Trophoblast cell (in vitro differentiated cells and primary cell): ENCODE data around the gene SLC24A4.
A peak's percentile ranks its signal among the peaks of the same experiment; 100 is the strongest.

Experiments used
- DNase-seq, 2 donors: peaks; one replicate each; pipeline ENCODE4 v3.0.0-alpha.2; 2016
- H2AFZ ChIP-seq: 2 replicates; pipeline ENCODE4 v1.6.1; 2013; ENCODE audit warnings: low read length, moderate library complexity, mild to moderate bottlenecking; ENCODE audit not compliant: insufficient read depth, poor library complexity
- H2AK5ac ChIP-seq: 2 replicates; pipeline ENCODE4 v1.6.1; 2013; ENCODE audit warnings: mild to moderate bottlenecking, low read length
- H2BK120ac ChIP-seq: 2 replicates; pipeline ENCODE4 v1.6.1; 2013; ENCODE audit warnings: low read length, mild to moderate bottlenecking, moderate library complexity; ENCODE audit not compliant: insufficient read depth, poor library complexity
- H2BK12ac ChIP-seq: 2 replicates; pipeline ENCODE4 v1.6.1; 2013; ENCODE audit warnings: mild to moderate bottlenecking, low read length, moderate library complexity
- H2BK5ac ChIP-seq: 2 replicates; pipeline ENCODE4 v1.6.1; 2013; ENCODE audit warnings: low read length, low read depth, moderate library complexity, mild to moderate bottlenecking; ENCODE audit not compliant: poor library complexity
- H3K14ac ChIP-seq: 2 replicates; pipeline ENCODE4 v1.6.1; 2013; ENCODE audit warnings: mild to moderate bottlenecking, low read length
- H3K18ac ChIP-seq: 2 replicates; pipeline ENCODE4 v1.6.1; 2013; ENCODE audit warnings: mild to moderate bottlenecking, low read length
- H3K23ac ChIP-seq: 2 replicates; pipeline ENCODE4 v1.6.1; 2013; ENCODE audit warnings: low read length
- H3K27ac ChIP-seq: 2 replicates; pipeline ENCODE4 v1.5.1; 2013; ENCODE audit warnings: low read depth, mild to moderate bottlenecking, inconsistent platforms, low read length, moderate library complexity
- H3K27me3 ChIP-seq: 2 replicates; pipeline ENCODE4 v1.6.1; 2013; ENCODE audit warnings: inconsistent platforms, mild to moderate bottlenecking, low read length, moderate library complexity; ENCODE audit not compliant: insufficient read depth
- H3K36me3 ChIP-seq, 2 experiments: 1 replicate in 1 of 2; 2 replicates in 1 of 2; pipeline ENCODE4 v1.6.1; 2013; ENCODE audit warnings: low read length in 2 of 2, mild to moderate bottlenecking in 2 of 2, moderate library complexity in 1 of 2; ENCODE audit not compliant: insufficient read depth in 2 of 2, control insufficient read depth in 1 of 2
- H3K4ac ChIP-seq: 2 replicates; pipeline ENCODE4 v1.6.1; 2013; ENCODE audit warnings: low read depth, mild to moderate bottlenecking, low read length, moderate library complexity
- H3K4me1 ChIP-seq, 2 experiments: 1 replicate in 1 of 2; 2 replicates in 1 of 2; pipeline ENCODE4 v1.6.1; 2013; ENCODE audit warnings: low read length in 2 of 2, mild to moderate bottlenecking in 2 of 2, moderate library complexity in 1 of 2; ENCODE audit not compliant: insufficient read depth in 2 of 2, control insufficient read depth in 1 of 2
- H3K4me2 ChIP-seq: 2 replicates; pipeline ENCODE4 v1.6.1; 2013; ENCODE audit warnings: inconsistent platforms, mild to moderate bottlenecking, low read length, moderate library complexity
- H3K4me3 ChIP-seq: 2 replicates; pipeline ENCODE4 v1.5.1; 2013; ENCODE audit warnings: mild to moderate bottlenecking, low read depth, low read length, inconsistent platforms
- H3K79me1 ChIP-seq: one replicate; pipeline ENCODE4 v1.6.1; 2013; ENCODE audit warnings: low read length
- H3K79me2 ChIP-seq: 2 replicates; pipeline ENCODE4 v1.6.1; 2013; ENCODE audit warnings: low read length, mild to moderate bottlenecking; ENCODE audit not compliant: control insufficient read depth, insufficient read depth, poor library complexity
- H3K9ac ChIP-seq: 2 replicates; pipeline ENCODE4 v1.6.1; 2013; ENCODE audit warnings: mild to moderate bottlenecking, low read length
- H3K9me3 ChIP-seq: 2 replicates; pipeline ENCODE4 v1.6.1; 2013; ENCODE audit warnings: low read depth, mild to moderate bottlenecking, control low read depth, inconsistent platforms, low read length; ENCODE audit not compliant: insufficient read depth
- H4K12ac ChIP-seq: 2 replicates; pipeline ENCODE4 v1.6.1; 2013; ENCODE audit warnings: low read depth, mild to moderate bottlenecking, low read length, moderate library complexity
- H4K8ac ChIP-seq: 2 replicates; pipeline ENCODE4 v1.6.1; 2013; ENCODE audit warnings: low read depth, mild to moderate bottlenecking, low read length, moderate library complexity
- H4K91ac ChIP-seq: one replicate; pipeline ENCODE4 v1.6.1; 2013; ENCODE audit warnings: low read depth, mild to moderate bottlenecking, low read length, moderate library complexity
- WGBS: extraction: QIAGEN DNeasy Blood & Tissue Kit; methylation state at CpG from one replicate; pipeline ENCODE4 v1.1.7; 2013; ENCODE audit warnings: missing lambda C conversion rate; ENCODE audit not compliant: insufficient read length, insufficient coverage; ENCODE audit errors: extremely low coverage; 5-methylcytosine and 5-hydroxymethylcytosine counted together

SLC24A4 gene

GRCh38 chr14:92446771-92447170 lies 123.8 kb downstream of the SLC24A4 start:
- H2AFZ ChIP-seq: no peak overlapping the region

GRCh38 chr14:92447416-92448197 lies 124.6 kb downstream of the SLC24A4 start:
- H2BK12ac ChIP-seq: no peak overlapping the region

More at GRCh38 chr14:92446771-92447170, 123.8 kb downstream of the SLC24A4 start:
- peaks cover 1% of the 10 kb centered on the region for H3K9me3 ChIP-seq
- H3K4ac ChIP-seq: no peak overlapping the region
- no peak overlapping the region for H3K27ac ChIP-seq
- WGBS: no CpG with 5 or more reads among the region's 5 CpGs
- no peak overlapping the region for H3K4me2 ChIP-seq
- H3K79me1 ChIP-seq: no peaks in the 10 kb centered on the region
- no peak overlapping the region for H2BK12ac ChIP-seq
- H2AK5ac ChIP-seq: no peak overlapping the region
- no peaks in the 10 kb centered on the region for H3K27me3 ChIP-seq
- no peak overlapping the region for H3K4me3 ChIP-seq
- peaks cover 2 to 9% of the 10 kb centered on the region in 2 experiments for H3K4me1 ChIP-seq
- no peak overlapping the region for H3K18ac ChIP-seq
- H3K23ac ChIP-seq: no peak overlapping the region
- no peak overlapping the region for H3K9ac ChIP-seq
- no peak overlapping the region for H4K91ac ChIP-seq
- no peak for DNase-seq
- no peak overlapping the region for H3K14ac ChIP-seq
- H4K8ac ChIP-seq: no peak overlapping the region
- H4K12ac ChIP-seq: no peak overlapping the region
- H3K36me3 ChIP-seq: no peaks in the 10 kb centered on the region
- no peak overlapping the region for H2BK120ac ChIP-seq
- H2BK5ac ChIP-seq: no peak overlapping the region
- no peaks in the 10 kb centered on the region for H3K79me2 ChIP-seq

GRCh38 chr14:92448786-92449185 lies 125.8 kb downstream of the SLC24A4 start:
- no CpG with 5 or more reads among the region's 6 CpGs for WGBS
- Histone ChIP-seq H2BK120ac (no peak overlapping the region), H4K8ac (no peak overlapping the region), H4K12ac (no peak overlapping the region), H3K14ac (no peak overlapping the region), H4K91ac (no peak overlapping the region), H3K4me1 (peaks cover 2 to 9% of the 10 kb centered on the region in 2 experiments), H3K36me3 (no peaks in the 10 kb centered on the region), H3K9ac (no peak overlapping the region), H2BK5ac (no peak overlapping the region), H2AFZ (no peak overlapping the region), H3K27ac (no peak overlapping the region), H3K79me2 (no peaks in the 10 kb centered on the region), H3K4me3 (no peak overlapping the region), H2BK12ac (no peak overlapping the region), H3K18ac (no peak overlapping the region), H3K9me3 (peaks cover 1% of the 10 kb centered on the region), H3K79me1 (no peaks in the 10 kb centered on the region), H3K27me3 (no peaks in the 10 kb centered on the region), H3K4me2 (no peak overlapping the region), H3K4ac (no peak overlapping the region), H2AK5ac (no peak overlapping the region), H3K23ac (no peak overlapping the region)
- DNase-seq: no peak

More at GRCh38 chr14:92447416-92448197, 124.6 kb downstream of the SLC24A4 start:
- no peaks in the 10 kb centered on the region for H3K79me2 ChIP-seq
- no peak overlapping the region for H3K9ac ChIP-seq
- H3K4me2 ChIP-seq: no peak overlapping the region
- H3K27ac ChIP-seq: no peak overlapping the region
- no peak overlapping the region for H2BK120ac ChIP-seq
- no peak overlapping the region for H3K18ac ChIP-seq
- H3K4me3 ChIP-seq: no peak overlapping the region
- H3K27me3 ChIP-seq: no peaks in the 10 kb centered on the region
- no peak overlapping the region for H2BK5ac ChIP-seq
- no peak overlapping the region for H2AK5ac ChIP-seq
- no peaks in the 10 kb centered on the region for H3K79me1 ChIP-seq
- peaks cover 2 to 9% of the 10 kb centered on the region in 2 experiments for H3K4me1 ChIP-seq
- peaks cover 1% of the 10 kb centered on the region for H3K9me3 ChIP-seq
- H3K36me3 ChIP-seq: no peaks in the 10 kb centered on the region
- no peak overlapping the region for H2AFZ ChIP-seq
- H4K12ac ChIP-seq: no peak overlapping the region
- H3K14ac ChIP-seq: no peak overlapping the region
- no peak overlapping the region for H4K8ac ChIP-seq
- no peak for DNase-seq
- H4K91ac ChIP-seq: no peak overlapping the region
- no peak overlapping the region for H3K4ac ChIP-seq
- no CpG with 5 or more reads among the region's 10 CpGs for WGBS
- no peak overlapping the region for H3K23ac ChIP-seq

- Histone ChIP-seq H3K27me3 (no peaks in the 10 kb centered on the region), H3K27ac (no peak overlapping the region), H3K14ac (no peak overlapping the region), H3K79me2 (no peaks in the 10 kb centered on the region), H2BK5ac (no peak overlapping the region), H2BK120ac (no peak overlapping the region), H3K9ac (no peak overlapping the region), H2AK5ac (no peak overlapping the region), H3K36me3 (no peaks in the 10 kb centered on the region), H3K9me3 (peaks cover 1% of the 10 kb centered on the region), H3K4ac (no peak overlapping the region), H4K91ac (peak overlapping the region; percentile 22), H4K12ac (no peak overlapping the region), H2BK12ac (no peak overlapping the region), H3K79me1 (no peaks in the 10 kb centered on the region), H3K4me1 (peaks cover 2 to 9% of the 10 kb centered on the region in 2 experiments), H2AFZ (no peak overlapping the region), H3K18ac (no peak overlapping the region), H3K4me2 (no peak overlapping the region), H3K4me3 (no peak overlapping the region), H3K23ac (no peak overlapping the region), H4K8ac (no peak overlapping the region)
- no CpG with 5 or more reads among the region's 20 CpGs for WGBS
- DNase-seq: peak in 1 of 2 donors; percentile 19
Observed at GRCh38 chr14:92449404-92450181, 126.6 kb downstream of the SLC24A4 start.
